Mesenchymal stem cell (in vitro differentiated cells and primary cell): Measurements from ENCODE around the gene ARSA. TPM values are rescaled to one million over a fixed set of nuclear protein-coding genes. Genes with fewer than 3 reads are reported as not detected.
A peak's percentile ranks its signal among the peaks of the same experiment; 100 is the strongest.

Source experiments
- DNase-seq: peaks from one replicate; pipeline ENCODE4 v3.0.0-alpha.2; 2013
- H2AFZ ChIP-seq: one replicate; pipeline ENCODE4 v1.6.1; 2013; ENCODE audit warnings: low read depth, mild to moderate bottlenecking, control low read depth, inconsistent platforms, low read length, moderate library complexity
- H2AK5ac ChIP-seq: 2 replicates; pipeline ENCODE4 v1.6.1; 2013; ENCODE audit warnings: low read length, moderate library complexity, mild to moderate bottlenecking, inconsistent platforms; ENCODE audit not compliant: severe bottlenecking
- H2BK120ac ChIP-seq: one replicate; pipeline ENCODE4 v1.6.1; 2013; ENCODE audit warnings: low read depth, mild to moderate bottlenecking, inconsistent platforms, low read length, moderate library complexity
- H2BK12ac ChIP-seq, 2 experiments: one replicate each; pipeline ENCODE4 v1.6.1; 2013; ENCODE audit warnings: inconsistent platforms in 2 of 2, low read length in 2 of 2, mild to moderate bottlenecking in 2 of 2, moderate library complexity in 2 of 2, control low read depth in 1 of 2
- H2BK15ac ChIP-seq: one replicate; pipeline ENCODE4 v1.6.1; 2013; ENCODE audit warnings: mild to moderate bottlenecking, low read depth, inconsistent platforms; ENCODE audit not compliant: poor library complexity, severe bottlenecking
- H2BK5ac ChIP-seq: 2 replicates; pipeline ENCODE4 v1.6.1; 2013; ENCODE audit warnings: low read depth, mild to moderate bottlenecking, low read length, control low read depth, inconsistent platforms; ENCODE audit not compliant: poor library complexity, severe bottlenecking
- H3K14ac ChIP-seq, 2 experiments: one replicate each; pipeline ENCODE4 v1.6.1; 2013; ENCODE audit warnings: inconsistent platforms in 2 of 2, low read length in 2 of 2, control low read depth in 1 of 2, mild to moderate bottlenecking in 1 of 2, moderate library complexity in 1 of 2
- H3K18ac ChIP-seq, 2 experiments: one replicate each; pipeline ENCODE4 v1.6.1; 2013; ENCODE audit warnings: inconsistent platforms in 2 of 2, low read length in 2 of 2, control low read depth in 1 of 2, low read depth in 1 of 2, mild to moderate bottlenecking in 1 of 2
- H3K23ac ChIP-seq, 2 experiments: one replicate each; pipeline ENCODE4 v1.6.1; 2013; ENCODE audit warnings: inconsistent platforms in 2 of 2, low read length in 2 of 2, mild to moderate bottlenecking in 2 of 2, moderate library complexity in 2 of 2, control low read depth in 1 of 2
- H3K27ac ChIP-seq: 2 replicates; pipeline ENCODE4 v1.5.1; 2013; ENCODE audit warnings: mild to moderate bottlenecking, moderate library complexity, low read length, control low read depth, inconsistent platforms; ENCODE audit not compliant: poor library complexity, severe bottlenecking
- H3K27me3 ChIP-seq, 2 experiments: 2 replicates each; pipeline versions ENCODE4 v1.6.1 to v1.7.0; 2013; ENCODE audit warnings: low read length in 2 of 2, mild to moderate bottlenecking in 2 of 2, moderate library complexity in 2 of 2, control low read depth in 1 of 2, inconsistent platforms in 1 of 2; ENCODE audit not compliant: control insufficient read depth in 1 of 2, insufficient read depth in 1 of 2
- H3K36me3 ChIP-seq, 2 experiments: 2 replicates each; pipeline versions ENCODE4 v1.6.1 to v1.7.0; 2013; ENCODE audit warnings: low read length in 2 of 2, control low read depth in 1 of 2, inconsistent platforms in 1 of 2, low read depth in 1 of 2, mild to moderate bottlenecking in 1 of 2; ENCODE audit not compliant: insufficient read depth in 2 of 2, control insufficient read depth in 1 of 2
- H3K4ac ChIP-seq, 2 experiments: one replicate each; pipeline ENCODE4 v1.6.1; 2013; ENCODE audit warnings: inconsistent platforms in 2 of 2, low read length in 2 of 2, mild to moderate bottlenecking in 2 of 2, moderate library complexity in 2 of 2, control low read depth in 1 of 2, low read depth in 1 of 2
- H3K4me1 ChIP-seq: 2 replicates; pipeline ENCODE4 v1.6.1; 2013; ENCODE audit warnings: low read depth, low read length, control low read depth; ENCODE audit not compliant: control insufficient read depth, insufficient read depth
- H3K4me2 ChIP-seq: 2 replicates; pipeline ENCODE4 v1.6.1; 2013; ENCODE audit warnings: low read length, mild to moderate bottlenecking, inconsistent platforms; ENCODE audit not compliant: poor library complexity, severe bottlenecking
- H3K4me3 ChIP-seq, 2 experiments: 2 replicates each; pipeline versions ENCODE4 v1.5.1 to v1.7.0; 2013; ENCODE audit warnings: low read length in 2 of 2, mild to moderate bottlenecking in 2 of 2, control low read depth in 1 of 2, low read depth in 1 of 2; ENCODE audit not compliant: insufficient read depth in 1 of 2
- H3K79me1 ChIP-seq: replicated peaks from 2 replicates; pipeline ENCODE4 v1.6.1; 2013; ENCODE audit warnings: mild to moderate bottlenecking, control low read depth, low read length, inconsistent platforms; ENCODE audit not compliant: poor library complexity, severe bottlenecking
- H3K9ac ChIP-seq: 2 replicates; pipeline ENCODE4 v1.7.0; 2013; ENCODE audit warnings: mild to moderate bottlenecking, low read length, moderate library complexity
- H3K9me3 ChIP-seq: 2 replicates; pipeline ENCODE4 v1.7.0; 2013; ENCODE audit warnings: mild to moderate bottlenecking, low read length; ENCODE audit not compliant: control insufficient read depth
- H4K8ac ChIP-seq: one replicate; pipeline ENCODE4 v1.6.1; 2013; ENCODE audit warnings: inconsistent platforms, mild to moderate bottlenecking, low read length, moderate library complexity
- H4K91ac ChIP-seq: one replicate; pipeline ENCODE4 v1.6.1; 2013; ENCODE audit warnings: mild to moderate bottlenecking, low read length, inconsistent platforms
- WGBS: methylation state at CpG from one replicate; pipeline ENCODE4 v1.1.7; 2013; ENCODE audit warnings: mixed read lengths; 5-methylcytosine and 5-hydroxymethylcytosine counted together
- polyA plus RNA-seq, 2 experiments: library from polyadenylated mRNA; stranded (reverse); fragments of 200-250 nt; gene quantifications; one replicate each; pipeline ENCODE4 v1.2.3, GENCODE V29; 2013

ARSA gene
- 31.0 TPM for polyA plus RNA-seq (2013, experiment 1 of 2)
- polyA plus RNA-seq (2013, experiment 2 of 2), result 30.2 TPM

DNA sequence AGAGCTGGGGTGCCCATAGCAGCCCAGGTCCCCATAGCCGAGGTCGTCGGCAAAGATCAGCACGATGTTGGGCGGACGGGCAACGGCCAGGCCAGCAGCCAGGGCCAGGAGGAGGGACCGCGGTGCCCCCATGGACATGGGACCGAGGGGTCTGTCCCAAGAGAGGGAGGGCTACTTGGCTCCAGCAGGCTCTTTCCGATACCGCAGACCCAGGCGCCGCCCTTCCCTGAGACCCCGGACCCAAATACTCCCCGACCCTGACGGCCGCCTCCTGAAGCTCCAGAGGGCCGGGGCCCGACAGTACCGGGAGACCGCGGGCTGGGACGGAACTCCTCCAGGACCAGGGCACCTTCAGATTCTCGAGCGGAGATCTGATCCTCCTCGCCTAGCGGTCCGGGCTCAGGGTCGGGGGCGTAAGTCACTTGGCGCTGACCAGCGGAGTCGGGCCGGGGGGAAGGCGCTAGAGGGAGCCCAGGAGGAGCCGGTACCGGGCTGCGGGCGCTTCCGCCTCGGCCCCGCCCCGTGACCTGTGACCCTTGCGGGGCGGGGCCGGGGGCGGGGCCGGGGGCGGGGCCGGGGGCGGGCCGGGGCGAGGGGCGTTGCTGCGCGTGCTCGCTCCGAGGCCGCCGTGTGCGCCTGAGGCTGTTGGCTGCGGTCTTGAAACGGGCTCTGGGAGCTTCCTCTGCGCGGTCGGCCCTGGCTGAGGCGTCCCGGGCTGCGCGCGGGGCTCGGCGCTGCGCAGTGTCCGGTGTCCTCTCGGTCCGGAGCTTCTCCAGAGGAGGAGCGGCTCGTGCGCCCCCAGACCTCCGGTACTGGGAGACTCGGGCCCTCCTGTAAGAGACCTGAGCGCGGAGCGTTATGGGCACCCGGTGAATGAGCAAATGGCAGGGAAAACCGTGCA is at the start of gene ARSA:
Gene ARSA (minus strand): TSS at position 511 of the 901 bp plus-strand sequence. CDS start 373 bp downstream, at position 138.
- peak within 1 kb of the TSS; percentile 40 for H4K91ac ChIP-seq
- peak within 1 kb of the TSS; percentile 84 to 93 for H3K4me3 ChIP-seq
- peak within 1 kb of the TSS; percentile 28 to 75 for H2BK12ac ChIP-seq
- H2BK15ac ChIP-seq, result no peak within 1 kb of the TSS
- H2AFZ ChIP-seq, result peak within 1 kb of the TSS; percentile 92
- peak within 1 kb of the TSS in 1 of 2 experiments; percentile 84 for H3K4ac ChIP-seq
- H2AK5ac ChIP-seq, result no peak within 1 kb of the TSS
- H3K18ac ChIP-seq, result peak within 1 kb of the TSS; percentile 41 to 91
- peak within 1 kb of the TSS; percentile 95 for H3K4me2 ChIP-seq
- H3K27ac ChIP-seq, result no peak within 1 kb of the TSS
- peak within 1 kb of the TSS; percentile 30 to 84 for H3K23ac ChIP-seq
- DNase-seq, result peak; percentile 86
- no peak within 1 kb of the TSS for H2BK120ac ChIP-seq
- H3K14ac ChIP-seq, result peak within 1 kb of the TSS in 1 of 2 experiments; percentile 87
- no peaks in the 10 kb centered on the region for H3K9me3 ChIP-seq
- H3K79me1 ChIP-seq, result peaks cover 21% of the 10 kb centered on the region
- no peak within 1 kb of the TSS for H2BK5ac ChIP-seq
- peak within 1 kb of the TSS; percentile 92 for H3K9ac ChIP-seq
- H3K36me3 ChIP-seq, result peaks cover 0 to 27% of the 10 kb centered on the region in 2 experiments
- H3K4me1 ChIP-seq, result peaks cover 23% of the 10 kb centered on the region
- peak within 1 kb of the TSS; percentile 94 for H4K8ac ChIP-seq
- no peaks in the 10 kb centered on the region for H3K27me3 ChIP-seq
- 2% methylated on average over 71 of the region's 88 CpGs for WGBS

- Histone ChIP-seq H3K4me3 (no peak overlapping the region), H3K27me3 (peaks cover 37 to 42% of the 10 kb centered on the region in 2 experiments), H2AFZ (no peak overlapping the region), H3K4ac (no peak overlapping the region), H2BK5ac (no peak overlapping the region), H3K79me1 (no peaks in the 10 kb centered on the region), H2BK12ac (no peak overlapping the region), H3K36me3 (peaks cover 0 to 7% of the 10 kb centered on the region in 2 experiments), H3K23ac (no peak overlapping the region), H2AK5ac (no peak overlapping the region), H3K4me2 (no peak overlapping the region), H2BK120ac (no peak overlapping the region), H3K27ac (no peak overlapping the region), H3K18ac (no peak overlapping the region), H3K14ac (no peak overlapping the region), H3K4me1 (peaks cover 20% of the 10 kb centered on the region), H2BK15ac (no peak overlapping the region), H4K91ac (no peak overlapping the region), H4K8ac (no peak overlapping the region), H3K9ac (no peak overlapping the region), H3K9me3 (no peaks in the 10 kb centered on the region)
- DNase-seq, result no peak
- 89% methylated on average over 10 of the region's 10 CpGs for WGBS
These were observed 48.9 kb upstream of the ARSA start for GRCh38 chr22:50676661-50677492.

GRCh38 chr22:50676180-50676636 is 48.3 kb upstream of the ARSA start:
- DNase-seq, result no peak
- no peak overlapping the region for H3K4ac ChIP-seq
- 96% methylated on average over 14 of the region's 14 CpGs for WGBS
- no peak overlapping the region for H2AK5ac ChIP-seq
- H3K4me3 ChIP-seq, result no peak overlapping the region
- H3K9me3 ChIP-seq, result no peaks in the 10 kb centered on the region
- H4K8ac ChIP-seq, result no peak overlapping the region
- H3K4me2 ChIP-seq, result no peak overlapping the region
- H3K23ac ChIP-seq, result no peak overlapping the region
- H3K9ac ChIP-seq, result no peak overlapping the region
- no peak overlapping the region for H2AFZ ChIP-seq
- no peak overlapping the region for H2BK15ac ChIP-seq
- H2BK12ac ChIP-seq, result no peak overlapping the region
- peaks cover 42 to 48% of the 10 kb centered on the region in 2 experiments for H3K27me3 ChIP-seq
- no peak overlapping the region for H3K14ac ChIP-seq
- no peaks in the 10 kb centered on the region for H3K79me1 ChIP-seq
- peaks cover 23% of the 10 kb centered on the region for H3K4me1 ChIP-seq
- no peak overlapping the region for H3K27ac ChIP-seq
- H2BK5ac ChIP-seq, result no peak overlapping the region
- H4K91ac ChIP-seq, result no peak overlapping the region
- no peak overlapping the region for H2BK120ac ChIP-seq
- peaks cover 0 to 7% of the 10 kb centered on the region in 2 experiments for H3K36me3 ChIP-seq
- H3K18ac ChIP-seq, result no peak overlapping the region
